Gastrocnemius medialis (tissue), 4 donors: ENCODE results near the gene AICDA.

Source experiments
- POLR2A ChIP-seq, 2 donors: fragments of 450-650 bp; IDR thresholded peaks; one replicate each; pipeline ENCODE4 v1.6.1; 2017; ENCODE audit warnings: antibody characterized with exemption in 2 of 2, mild to moderate bottlenecking in 2 of 2, moderate library complexity in 2 of 2
- TF ChIP-seq, protein P1 (sequence below), 5 experiments: fragments of 450-650 bp in 3 of 5; fragments of 200-600 bp in 2 of 5; sonication (generic) in 2 of 5; IDR thresholded peaks in 4 of 5; conservative IDR thresholded peaks in 1 of 5; 1 replicate in 4 of 5; 2 replicates in 1 of 5; pipeline ENCODE4 v1.5.1; 2016 to 2019; ENCODE audit warnings: antibody characterized with exemption in 5 of 5, mild to moderate bottlenecking in 3 of 5, moderate library complexity in 3 of 5

GRCh38 chr12:8566525-8566924 lies 46.1 kb downstream of the AICDA start:
- TF ChIP-seq, protein P1, sequence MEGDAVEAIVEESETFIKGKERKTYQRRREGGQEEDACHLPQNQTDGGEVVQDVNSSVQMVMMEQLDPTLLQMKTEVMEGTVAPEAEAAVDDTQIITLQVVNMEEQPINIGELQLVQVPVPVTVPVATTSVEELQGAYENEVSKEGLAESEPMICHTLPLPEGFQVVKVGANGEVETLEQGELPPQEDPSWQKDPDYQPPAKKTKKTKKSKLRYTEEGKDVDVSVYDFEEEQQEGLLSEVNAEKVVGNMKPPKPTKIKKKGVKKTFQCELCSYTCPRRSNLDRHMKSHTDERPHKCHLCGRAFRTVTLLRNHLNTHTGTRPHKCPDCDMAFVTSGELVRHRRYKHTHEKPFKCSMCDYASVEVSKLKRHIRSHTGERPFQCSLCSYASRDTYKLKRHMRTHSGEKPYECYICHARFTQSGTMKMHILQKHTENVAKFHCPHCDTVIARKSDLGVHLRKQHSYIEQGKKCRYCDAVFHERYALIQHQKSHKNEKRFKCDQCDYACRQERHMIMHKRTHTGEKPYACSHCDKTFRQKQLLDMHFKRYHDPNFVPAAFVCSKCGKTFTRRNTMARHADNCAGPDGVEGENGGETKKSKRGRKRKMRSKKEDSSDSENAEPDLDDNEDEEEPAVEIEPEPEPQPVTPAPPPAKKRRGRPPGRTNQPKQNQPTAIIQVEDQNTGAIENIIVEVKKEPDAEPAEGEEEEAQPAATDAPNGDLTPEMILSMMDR (IDR thresholded peaks at IDR 0.05 in 4 of 5, conservative IDR thresholded peaks at IDR 0.05 in 1 of 5) = no peak
- TF ChIP-seq POLR2A (IDR thresholded peaks at IDR 0.05) = no peak
